GM11168 (cell line): ENCODE results near the gene SLC34A2.

Experiments
- in situ Hi-C: fragments of 300-500 bp; cut with MboI; formaldehyde crosslinking; loops from one replicate; pipeline ENCODE4 v1.12.0; 2022; ENCODE audit warnings: low sequenced_read_pairs; ENCODE audit not compliant: unreplicated experiment

The SLC34A2 gene

DNA sequence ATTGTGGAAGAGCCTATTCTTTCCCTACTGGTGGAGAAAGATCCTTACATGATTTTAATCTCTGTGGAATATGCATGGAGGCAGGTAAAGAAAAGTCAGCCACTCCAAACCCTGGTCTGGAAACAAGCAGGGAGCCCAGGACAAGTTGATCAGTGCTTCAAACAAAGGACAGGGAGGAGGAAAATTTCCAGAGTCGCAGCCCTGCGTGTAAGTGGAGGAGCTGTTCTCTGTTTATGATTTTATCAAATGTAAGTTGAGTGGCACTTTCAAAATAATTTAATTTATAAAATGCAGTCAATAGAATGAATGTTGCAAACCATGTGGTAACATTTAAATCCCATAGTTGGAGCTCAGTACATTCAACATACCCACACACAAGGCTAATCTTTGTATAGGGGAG lies 57.0 kb downstream of the SLC34A2 start:
- in situ Hi-C loops = no loop called here

DNA sequence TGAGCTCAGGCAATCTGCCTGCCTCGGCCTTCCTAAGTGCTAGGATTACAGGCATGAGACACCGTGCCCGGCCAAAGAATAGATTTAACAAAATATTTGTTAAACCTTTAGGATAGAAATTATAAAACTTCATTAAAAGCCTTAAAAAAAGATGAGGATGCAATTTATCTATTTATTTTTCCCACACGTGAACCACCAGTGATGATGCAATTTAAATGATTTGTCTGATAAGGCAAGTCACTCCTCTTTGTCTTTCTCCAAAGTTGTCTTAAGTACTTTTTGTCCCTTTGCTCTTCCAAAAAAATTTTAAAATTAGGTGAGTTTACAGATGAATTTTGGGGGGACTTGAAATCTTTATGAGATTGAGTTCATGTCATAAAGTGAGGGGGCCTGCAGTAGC lies 58.2 kb downstream of the SLC34A2 start:
- in situ Hi-C loops = no loop called here

DNA sequence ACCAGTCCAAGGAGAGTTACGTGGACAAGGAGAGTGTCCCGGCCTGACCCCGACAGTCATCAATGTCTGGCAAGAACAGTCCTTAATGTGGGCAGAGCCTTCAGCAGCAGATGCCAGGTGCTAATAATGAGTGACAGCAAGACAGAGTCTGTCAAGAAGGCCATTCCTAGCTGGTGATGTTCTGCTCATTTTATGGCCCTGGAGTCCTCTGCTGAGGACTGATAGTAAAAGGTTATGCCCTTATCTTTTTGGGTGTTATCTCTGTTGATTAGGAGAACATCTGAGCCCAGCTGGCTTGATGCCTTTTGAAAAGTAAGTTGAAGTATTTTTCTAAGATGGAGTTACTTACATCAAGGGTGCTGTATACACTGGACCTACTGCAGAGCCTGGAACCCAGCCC lies 67.3 kb downstream of the SLC34A2 start:
- in situ Hi-C loops = no loop called here

DNA sequence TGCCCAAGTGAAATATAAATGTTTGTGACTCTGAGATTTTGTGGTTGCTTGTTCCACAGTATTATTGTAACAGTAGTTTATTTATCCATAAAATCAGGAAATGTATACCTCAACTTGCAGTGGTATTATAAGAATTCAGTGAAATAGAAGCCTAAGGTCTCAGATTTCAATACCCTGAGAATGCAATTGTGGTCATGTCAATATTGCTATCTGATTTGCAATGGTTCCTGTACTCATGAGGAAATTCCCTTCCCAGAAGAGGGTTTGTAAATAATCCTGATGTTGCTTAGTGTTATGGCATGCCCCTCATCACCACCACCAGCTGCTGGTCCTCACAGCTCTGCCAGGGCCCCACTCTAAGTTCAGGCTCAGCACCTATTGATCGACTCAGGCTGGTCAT lies 67.8 kb downstream of the SLC34A2 start:
- in situ Hi-C loops = no loop called here

- in situ Hi-C loops = no loop called here
Observed at GRCh38 chr4:25725870-25726269, 70.2 kb downstream of the SLC34A2 start.

DNA sequence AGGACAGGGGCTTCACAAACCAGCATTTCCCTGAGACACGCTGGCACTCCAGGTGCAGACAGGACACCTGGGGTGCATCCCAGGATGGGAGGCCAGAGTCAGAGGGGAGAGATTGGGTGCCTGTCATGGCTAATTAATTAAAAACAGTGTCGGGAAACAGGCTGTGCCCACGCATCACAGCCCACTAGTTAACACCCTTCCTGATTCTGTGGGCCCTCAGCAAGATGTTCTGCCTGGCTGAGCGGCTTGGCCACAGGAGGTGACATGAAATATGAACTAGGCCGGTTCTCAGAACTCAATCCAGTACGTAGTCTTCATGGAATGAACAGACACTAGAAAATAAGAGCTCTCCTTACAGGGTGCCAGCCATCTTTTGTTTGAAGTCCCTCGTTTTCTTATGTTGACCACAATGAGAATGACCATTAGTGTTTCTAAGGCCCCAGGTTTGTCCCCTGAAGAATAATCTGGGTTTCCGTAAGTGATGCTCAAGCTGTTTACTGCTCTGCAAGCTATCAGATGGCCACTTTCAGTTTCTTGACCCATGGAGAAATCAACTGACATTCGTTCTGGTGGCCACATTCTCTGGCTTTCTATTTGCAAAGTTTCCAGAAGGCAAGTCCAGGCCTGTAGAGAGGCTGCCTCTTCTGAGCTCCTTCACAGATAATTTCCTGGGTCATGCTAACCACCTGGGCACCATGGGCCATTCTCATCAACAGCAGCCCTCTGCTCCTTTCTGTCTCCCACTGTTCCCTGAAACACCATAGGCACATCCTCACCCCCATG lies 72.3 kb downstream of the SLC34A2 start:
- in situ Hi-C loops = no loop called here
